Parathyroid adenoma (tissue), 2 donors: ENCODE results near the gene AHNAK.

Experiments
- H2AFZ ChIP-seq: fragments of 300-600 bp; sonication (generic); one replicate; pipeline ENCODE4 v1.7.0; 2017; ENCODE audit warnings: antibody characterized with exemption, mild to moderate bottlenecking
- H3K27ac ChIP-seq: fragments of 300-600 bp; sonication (generic); one replicate; pipeline ENCODE4 v1.7.0; 2017
- H3K27me3 ChIP-seq: fragments of 300-600 bp; sonication (generic); one replicate; pipeline ENCODE4 v1.7.0; 2017; ENCODE audit warnings: low read length; ENCODE audit not compliant: control insufficient read depth, insufficient read depth
- H3K36me3 ChIP-seq: fragments of 300-600 bp; sonication (generic); one replicate; pipeline ENCODE4 v1.7.0; 2017; ENCODE audit warnings: low read length; ENCODE audit not compliant: control insufficient read depth, insufficient read depth
- H3K4me1 ChIP-seq: fragments of 300-600 bp; sonication (generic); one replicate; pipeline ENCODE4 v1.7.0; 2017; ENCODE audit warnings: control low read depth
- H3K4me2 ChIP-seq: fragments of 300-600 bp; sonication (generic); one replicate; pipeline ENCODE4 v1.7.0; 2017; ENCODE audit warnings: low read length
- H3K4me3 ChIP-seq: fragments of 300-600 bp; sonication (generic); one replicate; pipeline ENCODE4 v1.7.0; 2017; ENCODE audit warnings: low read depth, low read length
- H3K79me2 ChIP-seq: fragments of 300-600 bp; sonication (generic); one replicate; pipeline ENCODE4 v1.7.0; 2017; ENCODE audit warnings: control low read depth
- H3K9ac ChIP-seq: fragments of 300-600 bp; sonication (generic); one replicate; pipeline ENCODE4 v1.7.0; 2017; ENCODE audit warnings: mild to moderate bottlenecking
- H3K9me3 ChIP-seq: fragments of 300-600 bp; sonication (generic); one replicate; pipeline ENCODE4 v1.7.0; 2017; ENCODE audit warnings: low read length; ENCODE audit not compliant: control insufficient read depth
- TF ChIP-seq, protein P1 (sequence below): fragments of 300-600 bp; sonication (generic); IDR thresholded peaks from one replicate; pipeline ENCODE4 v1.7.0; 2017; ENCODE audit warnings: antibody characterized with exemption, mild to moderate bottlenecking
- donor health status: primary hyperparathyroidism.

AHNAK gene

DNA sequence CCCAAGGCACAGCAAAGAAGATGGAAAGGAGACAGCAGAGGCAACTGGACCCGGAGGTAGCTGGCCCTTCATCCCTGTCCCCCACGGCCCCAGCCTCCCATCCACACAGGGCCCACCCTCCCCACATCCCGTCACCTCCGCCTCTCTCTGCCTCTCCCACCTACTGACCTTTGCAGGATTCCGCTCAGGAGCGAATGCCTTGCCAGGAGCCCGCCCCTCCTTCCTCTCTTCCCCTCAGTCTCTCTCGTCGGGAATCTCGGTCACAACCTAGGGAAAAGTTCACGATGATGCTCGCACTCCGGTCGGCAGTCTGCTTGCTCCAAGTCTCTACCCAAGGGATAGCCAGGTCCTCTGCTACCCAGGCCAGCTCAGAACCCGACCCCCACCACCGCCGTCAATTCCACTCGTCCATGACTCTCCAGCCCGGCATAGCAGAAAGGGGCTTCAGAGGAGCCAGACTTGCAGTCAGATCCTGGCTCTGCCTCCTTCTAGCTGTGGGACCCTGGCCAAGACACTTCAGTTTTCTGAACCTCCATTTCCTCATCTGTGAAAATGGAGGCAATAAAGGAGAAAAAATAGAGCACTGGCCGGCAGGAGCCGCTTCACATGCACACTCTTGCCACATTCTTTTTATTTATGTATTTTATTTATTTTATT lies 10.2 kb downstream of the AHNAK start:
- no peak overlapping the region for H3K9ac ChIP-seq
- H3K27ac ChIP-seq = no peak overlapping the region
- H3K4me3 ChIP-seq = no peak overlapping the region
- TF ChIP-seq, protein P1, sequence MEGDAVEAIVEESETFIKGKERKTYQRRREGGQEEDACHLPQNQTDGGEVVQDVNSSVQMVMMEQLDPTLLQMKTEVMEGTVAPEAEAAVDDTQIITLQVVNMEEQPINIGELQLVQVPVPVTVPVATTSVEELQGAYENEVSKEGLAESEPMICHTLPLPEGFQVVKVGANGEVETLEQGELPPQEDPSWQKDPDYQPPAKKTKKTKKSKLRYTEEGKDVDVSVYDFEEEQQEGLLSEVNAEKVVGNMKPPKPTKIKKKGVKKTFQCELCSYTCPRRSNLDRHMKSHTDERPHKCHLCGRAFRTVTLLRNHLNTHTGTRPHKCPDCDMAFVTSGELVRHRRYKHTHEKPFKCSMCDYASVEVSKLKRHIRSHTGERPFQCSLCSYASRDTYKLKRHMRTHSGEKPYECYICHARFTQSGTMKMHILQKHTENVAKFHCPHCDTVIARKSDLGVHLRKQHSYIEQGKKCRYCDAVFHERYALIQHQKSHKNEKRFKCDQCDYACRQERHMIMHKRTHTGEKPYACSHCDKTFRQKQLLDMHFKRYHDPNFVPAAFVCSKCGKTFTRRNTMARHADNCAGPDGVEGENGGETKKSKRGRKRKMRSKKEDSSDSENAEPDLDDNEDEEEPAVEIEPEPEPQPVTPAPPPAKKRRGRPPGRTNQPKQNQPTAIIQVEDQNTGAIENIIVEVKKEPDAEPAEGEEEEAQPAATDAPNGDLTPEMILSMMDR = no peak
- H3K79me2 ChIP-seq = peaks cover 7% of the 10 kb centered on the region
- no peak overlapping the region for H3K4me2 ChIP-seq
- H3K36me3 ChIP-seq = no peaks in the 10 kb centered on the region
- no peaks in the 10 kb centered on the region for H3K9me3 ChIP-seq
- no peak overlapping the region for H2AFZ ChIP-seq
- H3K27me3 ChIP-seq = no peaks in the 10 kb centered on the region
- peaks cover 7% of the 10 kb centered on the region for H3K4me1 ChIP-seq

DNA sequence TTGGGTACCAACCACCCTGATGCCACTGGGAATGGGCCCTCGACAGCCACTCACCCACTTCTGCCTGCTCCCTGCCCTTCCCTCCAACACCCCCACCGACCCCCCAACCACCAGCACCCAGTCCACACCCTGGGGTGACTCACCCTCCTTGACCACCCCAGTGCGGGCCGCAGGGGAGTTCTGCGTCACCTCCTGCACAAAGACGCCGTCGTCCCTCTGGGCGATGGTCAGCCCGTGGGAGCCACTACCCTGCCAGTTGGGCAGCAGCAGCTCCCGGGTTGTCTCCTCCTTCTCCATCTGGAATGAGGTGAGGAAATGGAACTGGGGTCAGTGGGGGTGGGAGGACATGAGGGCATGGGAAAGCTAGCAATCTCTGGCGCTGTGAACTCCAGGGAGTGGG lies 10.8 kb downstream of the AHNAK start:
- Histone ChIP-seq H3K27me3 (no peaks in the 10 kb centered on the region), H2AFZ (no peak overlapping the region), H3K4me2 (no peak overlapping the region), H3K4me1 (peaks cover 7% of the 10 kb centered on the region), H3K36me3 (no peaks in the 10 kb centered on the region), H3K9ac (no peak overlapping the region), H3K4me3 (no peak overlapping the region), H3K27ac (no peak overlapping the region), H3K79me2 (peaks cover 7% of the 10 kb centered on the region), H3K9me3 (no peaks in the 10 kb centered on the region)
- TF ChIP-seq, protein P1 = no peak

DNA sequence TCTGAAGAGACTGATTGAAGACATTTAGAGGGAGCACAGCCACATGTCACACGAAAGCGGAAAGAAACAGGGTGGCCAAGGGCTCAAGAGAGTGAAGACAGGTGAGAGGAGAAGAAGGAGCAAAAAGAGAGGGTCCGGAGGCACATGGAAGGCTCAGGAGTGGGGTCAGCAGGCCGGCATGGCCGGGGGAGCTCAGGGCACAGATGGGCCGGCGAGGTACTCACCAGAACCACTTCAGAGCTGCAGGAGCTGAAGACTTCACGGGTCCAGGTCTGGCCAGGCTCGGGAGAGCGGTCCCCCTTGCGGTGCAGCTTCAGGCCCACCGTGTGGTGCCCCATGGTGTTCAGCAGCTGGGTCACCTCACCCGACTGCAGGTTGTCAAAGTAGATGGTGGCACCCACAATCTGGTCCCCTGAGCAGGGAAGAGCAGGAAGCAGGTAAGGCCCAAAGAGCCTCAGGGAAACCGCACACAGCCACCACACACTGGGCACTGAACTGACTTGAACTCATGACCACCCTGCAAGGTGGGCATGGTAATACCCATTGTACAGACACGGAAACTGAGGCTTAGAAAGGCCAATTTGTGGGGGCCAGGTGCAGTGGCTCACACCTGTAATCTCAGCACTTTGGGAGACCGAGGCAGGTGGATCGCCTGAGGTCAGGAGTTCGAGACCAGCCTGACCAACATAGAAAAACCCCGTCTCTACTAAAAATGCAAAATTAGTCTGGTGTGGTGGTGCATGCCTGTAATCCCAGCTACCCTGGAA lies 11.6 kb downstream of the AHNAK start:
- Histone ChIP-seq H3K27ac (no peak overlapping the region), H3K27me3 (no peaks in the 10 kb centered on the region), H3K4me2 (no peak overlapping the region), H2AFZ (no peak overlapping the region), H3K4me1 (peaks cover 7% of the 10 kb centered on the region), H3K4me3 (no peak overlapping the region), H3K36me3 (no peaks in the 10 kb centered on the region), H3K79me2 (peaks cover 4% of the 10 kb centered on the region), H3K9me3 (no peaks in the 10 kb centered on the region), H3K9ac (no peak overlapping the region)
- TF ChIP-seq, protein P1 = no peak

- no peaks in the 10 kb centered on the region for H3K4me1 ChIP-seq
- no peaks in the 10 kb centered on the region for H3K36me3 ChIP-seq
- TF ChIP-seq, protein P1 = no peak
Measured at GRCh38 chr11:62532096-62532495, 14.5 kb downstream of the AHNAK start.

More at GRCh38 chr11:62532096-62532495, 14.5 kb downstream of the AHNAK start:
- Histone ChIP-seq H3K27ac (no peak overlapping the region), H3K9ac (no peak overlapping the region), H3K4me3 (no peak overlapping the region), H3K27me3 (no peaks in the 10 kb centered on the region), H2AFZ (no peak overlapping the region), H3K79me2 (no peaks in the 10 kb centered on the region), H3K9me3 (no peaks in the 10 kb centered on the region), H3K4me2 (no peak overlapping the region)
